Keratinocyte (primary cell): ENCODE results near the gene SMYD3. TPM values are rescaled to one million over a fixed set of nuclear protein-coding genes. Genes with fewer than 3 reads are reported as not detected.

Experiments
- DNase-seq: peaks from one replicate; pipeline ENCODE4 v3.0.0-alpha.2; 2011; ENCODE audit warnings: low read depth, missing footprints, low spot score
- FAIRE-seq: peaks from 2 replicates; lab custom pipeline; 2011; peaks lifted over from hg19 to GRCh38; lab: Jason Lieb, UNC
- H2AFZ ChIP-seq: 2 replicates; pipeline ENCODE4 v1.6.0; 2012; ENCODE audit warnings: low read length, control low read depth, inconsistent platforms; ENCODE audit not compliant: control insufficient read depth
- H3K27ac ChIP-seq: 2 replicates; pipeline ENCODE4 v1.5.1; 2011; ENCODE audit warnings: low read length; ENCODE audit not compliant: control insufficient read depth, insufficient read depth
- H3K27me3 ChIP-seq: 3 replicates; pipeline ENCODE4 v1.6.0; 2011; ENCODE audit warnings: low read length; ENCODE audit not compliant: control insufficient read depth, insufficient read depth; ENCODE audit errors: extremely low read depth
- H3K36me3 ChIP-seq, 2 experiments: 2 replicates in 1 of 2; 3 replicates in 1 of 2; pipeline ENCODE4 v1.5.1; 2011; ENCODE audit warnings: low read length in 2 of 2, mild to moderate bottlenecking in 1 of 2; ENCODE audit not compliant: control insufficient read depth in 2 of 2, insufficient read depth in 2 of 2; ENCODE audit errors: extremely low read depth in 1 of 2
- H3K4me1 ChIP-seq: 3 replicates; pipeline ENCODE4 v1.5.1; 2011; ENCODE audit warnings: low read length; ENCODE audit not compliant: control insufficient read depth, insufficient read depth; ENCODE audit errors: extremely low read depth
- H3K4me2 ChIP-seq: 3 replicates; pipeline ENCODE4 v1.6.0; 2011; ENCODE audit warnings: low read depth, low read length; ENCODE audit not compliant: control insufficient read depth, insufficient read depth; ENCODE audit errors: extremely low read depth
- H3K4me3 ChIP-seq, 3 experiments: fragments of 200-600 bp in 1 of 3; sonication (generic) in 1 of 3; 2 replicates in 2 of 3; 3 replicates in 1 of 3; pipeline ENCODE4 v1.5.1; 2011 to 2016; ENCODE audit warnings: low read length in 3 of 3, mild to moderate bottlenecking in 3 of 3, control low read depth in 2 of 3, inconsistent platforms in 1 of 3, low read depth in 1 of 3, mixed read lengths in 1 of 3, mixed run types in 1 of 3, moderate library complexity in 1 of 3; ENCODE audit not compliant: control insufficient read depth in 2 of 3, insufficient read depth in 2 of 3; ENCODE audit errors: extremely low read depth in 1 of 3
- H3K79me2 ChIP-seq: 2 replicates; pipeline ENCODE4 v1.6.0; 2012; ENCODE audit warnings: low read length; ENCODE audit not compliant: control insufficient read depth, insufficient read depth
- H3K9ac ChIP-seq: 3 replicates; pipeline ENCODE4 v1.6.0; 2011; ENCODE audit warnings: low read length; ENCODE audit not compliant: control insufficient read depth, insufficient read depth; ENCODE audit errors: extremely low read depth
- H3K9me1 ChIP-seq: 3 replicates; pipeline ENCODE4 v1.6.0; 2011; ENCODE audit warnings: low read length; ENCODE audit not compliant: control insufficient read depth, insufficient read depth; ENCODE audit errors: extremely low read depth
- H3K9me3 ChIP-seq: 2 replicates; pipeline ENCODE4 v1.5.1; 2012; ENCODE audit warnings: low read depth, low read length; ENCODE audit not compliant: control insufficient read depth
- H4K20me1 ChIP-seq: 3 replicates; pipeline ENCODE4 v1.6.0; 2011; ENCODE audit warnings: low read length; ENCODE audit not compliant: control insufficient read depth, insufficient read depth; ENCODE audit errors: extremely low read depth
- EZH2 ChIP-seq: IDR thresholded peaks from one replicate; pipeline ENCODE4 v1.6.1; 2012; ENCODE audit warnings: inconsistent platforms, mild to moderate bottlenecking, low read length, moderate library complexity
- dilution Hi-C: fragments of 300-500 bp; cut with MboI; formaldehyde crosslinking; loops from one replicate; pipeline ENCODE4 v1.7.0; 2020; ENCODE audit warnings: low sequenced_read_pairs; ENCODE audit not compliant: extremely low pct_ligation_motif_present
- polyA plus RNA-seq, 5 experiments: library from polyadenylated mRNA; depleted of rRNA in 3 of 5; stranded (reverse) in 3 of 5; stranded (forward) in 1 of 5; unstranded in 1 of 5; fragments of >200 nt; gene quantifications; 1 replicate in 1 of 5; 2 replicates in 3 of 5; 3 replicates in 1 of 5; pipeline versions ENCODE4 v1.2.1 to v1.2.3, GENCODE V29; 2011 to 2012; ENCODE audit warnings: missing spikeins in 2 of 5, low read depth in 1 of 5, low replicate concordance in 1 of 5
- small RNA-seq, 3 experiments: library from RNA; depleted of rRNA; stranded (forward); fragments of <200 nt; gene quantifications; one replicate each; pipeline ENCODE3, GENCODE V24; 2012; ENCODE audit warnings: low read depth in 3 of 3, low replicate concordance in 1 of 3; ENCODE audit not compliant: insufficient read length in 3 of 3
- TF ChIP-seq, protein P1 (sequence below), 3 experiments: IDR thresholded peaks in 1 of 3; conservative IDR thresholded peaks in 1 of 3; optimal IDR thresholded peaks in 1 of 3; 2 replicates in 2 of 3; 3 replicates in 1 of 3; pipeline versions ENCODE3 to v1.5.1; 2011; ENCODE audit warnings: low read length in 3 of 3, mild to moderate bottlenecking in 3 of 3, moderate library complexity in 2 of 3, control low read depth in 1 of 3, inconsistent platforms in 1 of 3; ENCODE audit not compliant: insufficient read depth in 2 of 3; ENCODE audit errors: extremely low read depth in 1 of 3

Gene SMYD3
- polyA plus RNA-seq, 1 donor (not counting 4 experiments of a cell fraction or from before 2014, with no cell fraction given) = 31.0 TPM

DNA sequence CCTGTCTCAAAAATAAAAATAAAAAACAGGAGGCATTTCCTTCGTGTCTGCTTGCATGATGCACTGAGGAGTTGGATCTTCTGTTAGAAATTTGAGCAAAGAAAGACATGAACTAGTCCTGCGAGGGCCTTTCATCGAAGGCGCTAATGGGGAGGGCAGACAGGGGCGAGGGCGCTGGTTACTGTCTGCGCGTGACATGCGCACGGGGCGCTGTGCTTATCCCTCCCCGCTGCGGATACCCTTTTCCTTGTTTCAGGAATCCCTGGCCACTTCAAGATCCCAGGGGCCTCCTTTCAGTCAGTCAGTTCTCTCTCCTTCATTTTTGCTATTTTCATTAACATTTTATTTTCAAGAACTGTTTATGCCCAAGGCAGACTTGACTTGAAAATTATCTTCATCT is 806.4 kb downstream of the SMYD3 start:
- Histone ChIP-seq H3K9ac (no peak overlapping the region), H3K4me2 (no peak overlapping the region), H3K4me3 (no peak overlapping the region), H3K9me1 (no peaks in the 10 kb centered on the region), H3K9me3 (no peaks in the 10 kb centered on the region), H2AFZ (no peak overlapping the region), H3K27me3 (no peaks in the 10 kb centered on the region), H4K20me1 (no peaks in the 10 kb centered on the region), H3K36me3 (peaks cover 0 to 1% of the 10 kb centered on the region in 2 experiments), H3K4me1 (peaks cover 3% of the 10 kb centered on the region), H3K27ac (no peak overlapping the region), H3K79me2 (no peaks in the 10 kb centered on the region)
- no peak for FAIRE-seq
- TF ChIP-seq, protein P1, sequence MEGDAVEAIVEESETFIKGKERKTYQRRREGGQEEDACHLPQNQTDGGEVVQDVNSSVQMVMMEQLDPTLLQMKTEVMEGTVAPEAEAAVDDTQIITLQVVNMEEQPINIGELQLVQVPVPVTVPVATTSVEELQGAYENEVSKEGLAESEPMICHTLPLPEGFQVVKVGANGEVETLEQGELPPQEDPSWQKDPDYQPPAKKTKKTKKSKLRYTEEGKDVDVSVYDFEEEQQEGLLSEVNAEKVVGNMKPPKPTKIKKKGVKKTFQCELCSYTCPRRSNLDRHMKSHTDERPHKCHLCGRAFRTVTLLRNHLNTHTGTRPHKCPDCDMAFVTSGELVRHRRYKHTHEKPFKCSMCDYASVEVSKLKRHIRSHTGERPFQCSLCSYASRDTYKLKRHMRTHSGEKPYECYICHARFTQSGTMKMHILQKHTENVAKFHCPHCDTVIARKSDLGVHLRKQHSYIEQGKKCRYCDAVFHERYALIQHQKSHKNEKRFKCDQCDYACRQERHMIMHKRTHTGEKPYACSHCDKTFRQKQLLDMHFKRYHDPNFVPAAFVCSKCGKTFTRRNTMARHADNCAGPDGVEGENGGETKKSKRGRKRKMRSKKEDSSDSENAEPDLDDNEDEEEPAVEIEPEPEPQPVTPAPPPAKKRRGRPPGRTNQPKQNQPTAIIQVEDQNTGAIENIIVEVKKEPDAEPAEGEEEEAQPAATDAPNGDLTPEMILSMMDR (optimal IDR thresholded peaks at IDR 0.05 in 1 of 3, IDR thresholded peaks at IDR 0.05 in 1 of 3, conservative IDR thresholded peaks at IDR 0.05 in 1 of 3; ENCODE audit: extremely low read depth in 1 of 3, insufficient read depth in 2 of 3, low read length in 3 of 3) = no peak
- no peak for TF ChIP-seq EZH2
- dilution Hi-C loops = no loop called here
- DNase-seq = no peak

Small RNAs within 50 kb of the gene (small RNA-seq; reads per million reads assigned to genes)
- gene AL356583.2 = 0 reads per million in 3 experiments
- 0 reads per million in 3 experiments for gene RF00019
- 0 reads per million in 3 experiments for gene RNU6-1283P

Other genes with a start within 250 kb of the SMYD3 start
- 13.4 to 28.6 TPM (median 17.7 TPM) in 3 replicates for gene TFB2M, start 59.0 kb upstream of the SMYD3 start, polyA plus RNA-seq
- 6.7 to 9.8 TPM (median 7.1 TPM) in 3 replicates for gene CNST, start 59.2 kb upstream of the SMYD3 start, polyA plus RNA-seq
- 2.8 to 4.3 TPM (median 3.2 TPM) in 3 replicates for gene SCCPDH, start 217.1 kb upstream of the SMYD3 start, polyA plus RNA-seq